SK-N-SH (cell line): ENCODE measurements around the gene FJX1. TPM values are rescaled to one million over a fixed set of nuclear protein-coding genes. Genes with fewer than 3 reads are reported as not detected.

Experiments used
- CTCF ChIA-PET: fragments of 300-600, 350-600 bp; formaldehyde crosslinking; extraction: SDS; loops from one replicate; lab custom pipeline; 2021; lab: Yijun Ruan, JAX
- POLR2A ChIA-PET: fragments of 350-600 bp; sonication (Branson Sonifier 250); formaldehyde crosslinking; extraction: SDS; loops from one replicate; lab custom pipeline; 2020; ENCODE audit warnings: antibody characterized with exemption, inconsistent platforms; lab: Yijun Ruan, JAX
- DNase-seq: peaks from one replicate; pipeline ENCODE4 v3.0.0; 2012
- H2AFZ ChIP-seq: fragments of 200-600 bp; sonication (generic); 2 replicates; pipeline ENCODE4 v1.8.1; 2016; ENCODE audit warnings: antibody characterized with exemption, mild to moderate bottlenecking, low read depth
- H3F3A ChIP-seq: fragments of 200-600 bp; sonication (generic); replicated peaks from 2 replicates; pipeline ENCODE3; 2016; ENCODE audit warnings: antibody characterized with exemption, mild to moderate bottlenecking; ENCODE audit not compliant: insufficient read depth
- H3K27ac ChIP-seq, 2 experiments: fragments of 200-500 bp in 1 of 2; fragments of 200-600 bp in 1 of 2; sonication (Bioruptor generic) in 1 of 2; sonication (generic), shearing (Covaris generic) in 1 of 2; 2 replicates each; pipeline versions ENCODE4 v1.5.1 to v1.6.1; 2014 to 2016; ENCODE audit warnings: low read depth in 2 of 2, inconsistent platforms in 1 of 2, low read length in 1 of 2, mild to moderate bottlenecking in 1 of 2, mixed read lengths in 1 of 2
- H3K27me3 ChIP-seq: fragments of 200-600 bp; sonication (generic), shearing (Covaris generic); 2 replicates; pipeline ENCODE4 v1.6.1; 2016; ENCODE audit warnings: mixed run types; ENCODE audit not compliant: insufficient read depth
- H3K36me3 ChIP-seq, 2 experiments: fragments of 200-500 bp in 1 of 2; fragments of 200-600 bp in 1 of 2; sonication (Bioruptor generic) in 1 of 2; sonication (generic) in 1 of 2; replicated peaks in 1 of 2; 2 replicates each; pipeline versions ENCODE3 to v1.5.1; 2014 to 2016; ENCODE audit warnings: low read length in 1 of 2, mild to moderate bottlenecking in 1 of 2; ENCODE audit not compliant: insufficient read depth in 2 of 2, control insufficient read depth in 1 of 2
- H3K4me1 ChIP-seq, 2 experiments: fragments of 200-500 bp in 1 of 2; fragments of 200-600 bp in 1 of 2; sonication (Bioruptor generic) in 1 of 2; sonication (generic), shearing (Covaris generic) in 1 of 2; 2 replicates each; pipeline versions ENCODE4 v1.5.1 to v1.6.1; 2014 to 2016; ENCODE audit warnings: low read depth in 1 of 2, low read length in 1 of 2, mixed run types in 1 of 2; ENCODE audit not compliant: insufficient read depth in 2 of 2, control insufficient read depth in 1 of 2
- H3K4me2 ChIP-seq: fragments of 200-600 bp; sonication (generic), shearing (Covaris generic); 2 replicates; pipeline ENCODE4 v1.6.1; 2017; ENCODE audit warnings: mixed run types
- H3K4me3 ChIP-seq, 2 experiments: fragments of 200-500 bp in 1 of 2; fragments of 200-600 bp in 1 of 2; sonication (Bioruptor generic) in 1 of 2; sonication (generic), shearing (Covaris generic) in 1 of 2; 2 replicates each; pipeline versions ENCODE4 v1.5.1 to v1.8.1; 2014 to 2016; ENCODE audit warnings: low read depth in 2 of 2, inconsistent platforms in 1 of 2, low read length in 1 of 2, mild to moderate bottlenecking in 1 of 2, mixed read lengths in 1 of 2, moderate library complexity in 1 of 2
- H3K79me2 ChIP-seq: fragments of 200-600 bp; sonication (generic); 2 replicates; pipeline ENCODE4 v1.8.1; 2017; ENCODE audit warnings: mild to moderate bottlenecking; ENCODE audit not compliant: insufficient read depth
- H3K9ac ChIP-seq: fragments of 200-600 bp; sonication (generic); 2 replicates; pipeline ENCODE4 v1.6.1; 2017; ENCODE audit warnings: mixed run types
- H3K9me2 ChIP-seq: fragments of 200-600 bp; sonication (generic); 2 replicates; pipeline ENCODE4 v1.6.1; 2017; ENCODE audit warnings: mixed run types
- H3K9me3 ChIP-seq: fragments of 200-600 bp; sonication (generic); 2 replicates; pipeline ENCODE4 v1.6.1; 2017; ENCODE audit warnings: mixed run types, mild to moderate bottlenecking, moderate library complexity
- H4K20me1 ChIP-seq: fragments of 200-600 bp; sonication (generic); 2 replicates; pipeline ENCODE4 v1.6.1; 2017; ENCODE audit warnings: mild to moderate bottlenecking, mixed run types; ENCODE audit not compliant: insufficient read depth
- CHD2 ChIP-seq: fragments of 150-350 bp; IDR thresholded peaks from 2 replicates; pipeline ENCODE4 v1.6.1; 2018; ENCODE audit warnings: low read length; ENCODE audit not compliant: partially characterized antibody
- EP300 ChIP-seq, 2 experiments: IDR thresholded peaks; 2 replicates each; pipeline versions ENCODE4 v1.4.0 to v1.6.1; 2012; ENCODE audit warnings: borderline replicate concordance in 1 of 2, low read depth in 1 of 2, low read length in 1 of 2
- FOSL2 ChIP-seq: IDR thresholded peaks from 2 replicates; pipeline ENCODE4 v1.4.0; 2012; ENCODE audit warnings: low read depth, mild to moderate bottlenecking, moderate library complexity, borderline replicate concordance
- FOXJ3 ChIP-seq: sonication (generic); formaldehyde crosslinking; IDR thresholded peaks from 2 replicates; pipeline ENCODE4 v1.5.1; 2020; ENCODE audit warnings: mild to moderate bottlenecking, missing genetic modification reagents
- GABPA ChIP-seq: IDR thresholded peaks from 2 replicates; pipeline ENCODE4 v1.4.0; 2012; ENCODE audit warnings: low read depth, mild to moderate bottlenecking
- GATA2 ChIP-seq: sonication (generic); formaldehyde crosslinking; IDR thresholded peaks from 2 replicates; pipeline ENCODE4 v1.5.0; 2020; ENCODE audit warnings: mild to moderate bottlenecking, missing genetic modification reagents
- IRF3 ChIP-seq: fragments of 150-350 bp; IDR thresholded peaks from 2 replicates; pipeline ENCODE4 v1.6.1; 2016; ENCODE audit warnings: mild to moderate bottlenecking, low read depth, low read length
- MAX ChIP-seq: IDR thresholded peaks from 2 replicates; pipeline ENCODE4 v1.4.0; 2012; ENCODE audit warnings: low read depth
- MEF2A ChIP-seq: IDR thresholded peaks from 2 replicates; pipeline ENCODE4 v1.4.0; 2012; ENCODE audit warnings: low read depth, borderline replicate concordance
- MXI1 ChIP-seq: IDR thresholded peaks from 2 replicates; pipeline ENCODE4 v1.6.1; 2012; ENCODE audit warnings: mild to moderate bottlenecking, low read depth, low read length, improper control_type of control experiment
- PBX3 ChIP-seq: IDR thresholded peaks from 2 replicates; pipeline ENCODE4; 2012
- RAD21 ChIP-seq: IDR thresholded peaks from 2 replicates; pipeline ENCODE4 v1.6.1; 2012; ENCODE audit warnings: mild to moderate bottlenecking, low read length
- RCOR1 ChIP-seq: fragments of 150-350 bp; IDR thresholded peaks from 2 replicates; pipeline ENCODE4 v1.6.1; 2017; ENCODE audit warnings: antibody characterized with exemption, low read length
- REST ChIP-seq: IDR thresholded peaks from 2 replicates; pipeline ENCODE4 v1.6.1; 2012; ENCODE audit warnings: mild to moderate bottlenecking, low read depth, low read length, moderate library complexity
- RXRA ChIP-seq: IDR thresholded peaks from 2 replicates; pipeline ENCODE4 v1.4.0; 2012; ENCODE audit warnings: low read depth, mild to moderate bottlenecking, borderline replicate concordance
- SIN3A ChIP-seq: IDR thresholded peaks from 2 replicates; pipeline ENCODE4 v1.6.1; 2012; ENCODE audit warnings: low read depth, mild to moderate bottlenecking, low read length, moderate library complexity, borderline replicate concordance
- SMC3 ChIP-seq: IDR thresholded peaks from 2 replicates; pipeline ENCODE4 v1.6.1; 2012; ENCODE audit warnings: low read depth, low read length, improper control_type of control experiment
- TAF1 ChIP-seq: IDR thresholded peaks from 2 replicates; pipeline ENCODE4 v1.6.1; 2012; ENCODE audit warnings: low read depth, mild to moderate bottlenecking, low read length, moderate library complexity, borderline replicate concordance
- TCF12 ChIP-seq: IDR thresholded peaks from 2 replicates; pipeline ENCODE4 v1.4.0; 2012
- TEAD4 ChIP-seq: IDR thresholded peaks from 2 replicates; pipeline ENCODE4 v1.4.0; 2012; ENCODE audit warnings: mild to moderate bottlenecking, borderline replicate concordance; ENCODE audit not compliant: insufficient read depth
- YY1 ChIP-seq: IDR thresholded peaks from 2 replicates; pipeline ENCODE4 v1.4.0; 2012; ENCODE audit warnings: low read depth, mild to moderate bottlenecking
- ZBTB33 ChIP-seq: IDR thresholded peaks from 2 replicates; pipeline ENCODE4 v1.4.0; 2012; ENCODE audit warnings: low read depth, borderline replicate concordance
- WGBS: methylation state at CpG from one replicate; pipeline ENCODE4 v1.1.6; 2017; ENCODE audit warnings: low lambda C conversion rate; 5-methylcytosine and 5-hydroxymethylcytosine counted together
- polyA plus RNA-seq, 3 experiments: library from polyadenylated mRNA; depleted of rRNA; stranded (reverse); fragments of >200 nt; gene quantifications; 2 replicates each; pipeline ENCODE4 v1.2.3, GENCODE V29; 2012

FJX1 gene
- polyA plus RNA-seq, 1 of the 3 experiments (the other 2 are of a cell fraction): 34.5 TPM

- peak; percentile 54; the same call in 1 of the 2 replicates for TF ChIP-seq TEAD4
- peak; percentile 91 for TF ChIP-seq FOSL2
- TF ChIP-seq YY1: peak; percentile 51; the same call in 1 of the 2 replicates
- TF ChIP-seq IRF3: no peak
- TF ChIP-seq RXRA: peak; percentile 63; the same call in 1 of the 2 replicates
- TF ChIP-seq SIN3A: no peak
- no peak for TF ChIP-seq GABPA
- no peak for TF ChIP-seq GATA2 (CRISPR knock-in tag)
- TF ChIP-seq MXI1: no peak
- peak; percentile 44; the same call in 1 of the 2 replicates for TF ChIP-seq TAF1
- no peak; the same call in 1 of the 2 replicates for TF ChIP-seq SMC3
- no peak for TF ChIP-seq REST
- TF ChIP-seq MAX: peak; percentile 68
These were observed 38.5 kb upstream of the FJX1 start (continued) for GRCh38 chr11:35579557-35580396.

GRCh38 chr11:35580397-35580781 lies 37.9 kb upstream of the FJX1 start:
- TF ChIP-seq MEF2A: no peak
- no peak for TF ChIP-seq RCOR1
- TF ChIP-seq CHD2: no peak
- no peak for TF ChIP-seq PBX3
- no peak for TF ChIP-seq TAF1
- no peak for TF ChIP-seq TCF12
- TF ChIP-seq EP300 (IDR thresholded peaks at IDR 0.05; ENCODE audit: borderline replicate concordance in 1 of 2, low read depth in 1 of 2, low read length in 1 of 2): no peak
- TF ChIP-seq GABPA: no peak
- TF ChIP-seq FOXJ3 (CRISPR knock-in tag): no peak
- no peak for TF ChIP-seq RAD21
- no peak for TF ChIP-seq TEAD4
- TF ChIP-seq ZBTB33: no peak
- Histone ChIP-seq H3K36me3 (no peaks in the 10 kb centered on the region), H3K9ac (peak overlapping the region; percentile 67; the same call in 1 of the 2 replicates), H2AFZ (no peak overlapping the region), H3K79me2 (no peaks in the 10 kb centered on the region), H3K9me3 (no peaks in the 10 kb centered on the region), H3K4me3 (no peak overlapping the region), H3K4me2 (peak overlapping the region; percentile 77; the same call in 1 of the 2 replicates), H3F3A (peaks cover 17% of the 10 kb centered on the region), H3K4me1 (peaks cover 8 to 31% of the 10 kb centered on the region in 2 experiments), H4K20me1 (no peaks in the 10 kb centered on the region), H3K27me3 (no peaks in the 10 kb centered on the region), H3K9me2 (no peaks in the 10 kb centered on the region), H3K27ac (peak overlapping the region; percentile 81 to 94; a peak in 3 of 4 replicates)
- CTCF ChIA-PET: no interaction called here
- POLR2A ChIA-PET: no interaction called here
- WGBS: 90% methylated on average over 2 of the region's 2 CpGs
- no peak for DNase-seq
